HEK293 (cell line): Measurements from ENCODE around the gene SLC22A17.

Experiments used
- EGR2 ChIP-seq: fragments of 450-650 bp; formaldehyde crosslinking; IDR thresholded peaks from 2 replicates; pipeline ENCODE4 v1.5.1; 2016; ENCODE audit warnings: low read depth, missing biosample characterization, missing genetic modification characterization
- ELK4 ChIP-seq: IDR thresholded peaks from 2 replicates; pipeline ENCODE4 v1.6.1; 2011; ENCODE audit warnings: mild to moderate bottlenecking, low read depth, low read length, borderline replicate concordance
- GLI2 ChIP-seq: fragments of 450-650 bp; formaldehyde crosslinking; IDR thresholded peaks from 2 replicates; pipeline ENCODE4; 2017; ENCODE audit warnings: missing biosample characterization, missing genetic modification characterization, low read depth, borderline replicate concordance
- GLIS2 ChIP-seq: fragments of 450-650 bp; formaldehyde crosslinking; IDR thresholded peaks from 2 replicates; pipeline ENCODE4 v1.5.1; 2016; ENCODE audit warnings: missing biosample characterization, missing genetic modification characterization
- KLF16 ChIP-seq: fragments of 450-650 bp; formaldehyde crosslinking; IDR thresholded peaks from 2 replicates; pipeline ENCODE4 v1.5.1; 2017; ENCODE audit warnings: missing biosample characterization, missing genetic modification characterization
- MYNN ChIP-seq: fragments of 450-650 bp; formaldehyde crosslinking; IDR thresholded peaks from 2 replicates; pipeline ENCODE4 v1.5.1; 2016; ENCODE audit warnings: missing biosample characterization, missing genetic modification characterization, borderline replicate concordance
- MZF1 ChIP-seq: fragments of 450-650 bp; formaldehyde crosslinking; IDR thresholded peaks from 2 replicates; pipeline ENCODE4 v1.5.1; 2017; ENCODE audit warnings: missing biosample characterization, missing genetic modification characterization, borderline replicate concordance
- PRDM1 ChIP-seq: fragments of 450-650 bp; formaldehyde crosslinking; IDR thresholded peaks from 2 replicates; pipeline ENCODE4; 2016; ENCODE audit warnings: missing biosample characterization, missing genetic modification characterization
- SALL2 ChIP-seq: fragments of 450-650 bp; formaldehyde crosslinking; IDR thresholded peaks from 2 replicates; pipeline ENCODE4 v1.5.0; 2017; ENCODE audit warnings: missing biosample characterization, mild to moderate bottlenecking, missing genetic modification characterization, borderline replicate concordance
- SCRT1 ChIP-seq: fragments of 450-650 bp; formaldehyde crosslinking; IDR thresholded peaks from 2 replicates; pipeline ENCODE4 v1.5.1; 2016; ENCODE audit warnings: missing biosample characterization, missing genetic modification characterization, borderline replicate concordance
- SCRT2 ChIP-seq: fragments of 450-650 bp; formaldehyde crosslinking; IDR thresholded peaks from 2 replicates; pipeline ENCODE4 v1.5.1; 2016; ENCODE audit warnings: missing biosample characterization, missing genetic modification characterization
- SP2 ChIP-seq: fragments of 450-650 bp; formaldehyde crosslinking; IDR thresholded peaks from 2 replicates; pipeline ENCODE4 v1.5.1; 2016; ENCODE audit warnings: missing biosample characterization, missing genetic modification characterization
- ZBTB11 ChIP-seq: fragments of 450-650 bp; formaldehyde crosslinking; conservative IDR thresholded peaks from 2 replicates; pipeline ENCODE4 v1.5.1; 2016; ENCODE audit warnings: low read depth, missing biosample characterization, missing genetic modification characterization
- ZFP41 ChIP-seq: fragments of 450-650 bp; formaldehyde crosslinking; IDR thresholded peaks from 2 replicates; pipeline ENCODE4 v1.5.1; 2016; ENCODE audit warnings: missing biosample characterization, missing genetic modification characterization, borderline replicate concordance
- ZFP69B ChIP-seq: fragments of 450-650 bp; formaldehyde crosslinking; IDR thresholded peaks from 2 replicates; pipeline ENCODE4 v1.5.1; 2016; ENCODE audit warnings: missing biosample characterization, missing genetic modification characterization
- ZNF10 ChIP-seq: fragments of 450-650 bp; formaldehyde crosslinking; IDR thresholded peaks from 2 replicates; pipeline ENCODE4 v1.5.1; 2017; ENCODE audit warnings: missing biosample characterization, missing genetic modification characterization
- ZNF157 ChIP-seq: fragments of 450-650 bp; formaldehyde crosslinking; IDR thresholded peaks from 2 replicates; pipeline ENCODE4 v1.5.1; 2016; ENCODE audit warnings: missing biosample characterization, missing genetic modification characterization
- ZNF174 ChIP-seq: fragments of 450-650 bp; formaldehyde crosslinking; IDR thresholded peaks from 2 replicates; pipeline ENCODE4 v1.5.0; 2017; ENCODE audit warnings: missing biosample characterization, mild to moderate bottlenecking, missing genetic modification characterization
- ZNF223 ChIP-seq: fragments of 450-650 bp; formaldehyde crosslinking; IDR thresholded peaks from 2 replicates; pipeline ENCODE4 v1.5.1; 2016; ENCODE audit warnings: missing biosample characterization, missing genetic modification characterization
- ZNF266 ChIP-seq: fragments of 450-650 bp; formaldehyde crosslinking; IDR thresholded peaks from 2 replicates; pipeline ENCODE4 v1.5.1; 2016; ENCODE audit warnings: missing biosample characterization, missing genetic modification characterization, low read depth
- ZNF280C ChIP-seq: fragments of 450-650 bp; formaldehyde crosslinking; IDR thresholded peaks from 2 replicates; pipeline ENCODE4 v1.5.1; 2016; ENCODE audit warnings: missing biosample characterization, missing genetic modification characterization
- ZNF354C ChIP-seq: fragments of 450-650 bp; formaldehyde crosslinking; IDR thresholded peaks from 2 replicates; pipeline ENCODE4 v1.5.1; 2016; ENCODE audit warnings: missing biosample characterization, missing genetic modification characterization, low read depth, borderline replicate concordance
- ZNF37A ChIP-seq: fragments of 450-650 bp; IDR thresholded peaks from 2 replicates; pipeline ENCODE4 v1.5.1; 2018; ENCODE audit warnings: missing biosample characterization, missing genetic modification characterization
- ZNF596 ChIP-seq: fragments of 450-650 bp; IDR thresholded peaks from 2 replicates; pipeline ENCODE4 v1.5.0; 2018; ENCODE audit warnings: missing biosample characterization, mild to moderate bottlenecking, missing genetic modification characterization, moderate library complexity
- ZNF600 ChIP-seq: fragments of 450-650 bp; formaldehyde crosslinking; IDR thresholded peaks from 2 replicates; pipeline ENCODE4 v1.5.1; 2016; ENCODE audit warnings: missing biosample characterization, missing genetic modification characterization
- ZNF645 ChIP-seq: fragments of 450-650 bp; formaldehyde crosslinking; IDR thresholded peaks from 2 replicates; pipeline ENCODE4; 2016; ENCODE audit warnings: missing biosample characterization, missing genetic modification characterization
- ZNF707 ChIP-seq: fragments of 450-650 bp; formaldehyde crosslinking; IDR thresholded peaks from 2 replicates; pipeline ENCODE4 v1.5.1; 2016; ENCODE audit warnings: missing biosample characterization, missing genetic modification characterization
- ZNF776 ChIP-seq: fragments of 450-650 bp; formaldehyde crosslinking; IDR thresholded peaks from 2 replicates; pipeline ENCODE4 v1.5.0; 2017; ENCODE audit warnings: missing biosample characterization, missing genetic modification characterization, borderline replicate concordance
- ZNF785 ChIP-seq: fragments of 450-650 bp; formaldehyde crosslinking; IDR thresholded peaks from 2 replicates; pipeline ENCODE4 v1.5.1; 2016; ENCODE audit warnings: missing biosample characterization, missing genetic modification characterization
- TF ChIP-seq, protein P1 (sequence below): fragments of 450-650 bp; formaldehyde crosslinking; IDR thresholded peaks from 2 replicates; pipeline ENCODE4 v1.5.1; 2016; ENCODE audit warnings: missing biosample characterization, missing genetic modification characterization
- TF ChIP-seq, protein P2 (sequence below): fragments of 450-650 bp; formaldehyde crosslinking; IDR thresholded peaks from 2 replicates; pipeline ENCODE4 v1.5.1; 2016; ENCODE audit warnings: missing biosample characterization, missing genetic modification characterization

Gene SLC22A17

DNA sequence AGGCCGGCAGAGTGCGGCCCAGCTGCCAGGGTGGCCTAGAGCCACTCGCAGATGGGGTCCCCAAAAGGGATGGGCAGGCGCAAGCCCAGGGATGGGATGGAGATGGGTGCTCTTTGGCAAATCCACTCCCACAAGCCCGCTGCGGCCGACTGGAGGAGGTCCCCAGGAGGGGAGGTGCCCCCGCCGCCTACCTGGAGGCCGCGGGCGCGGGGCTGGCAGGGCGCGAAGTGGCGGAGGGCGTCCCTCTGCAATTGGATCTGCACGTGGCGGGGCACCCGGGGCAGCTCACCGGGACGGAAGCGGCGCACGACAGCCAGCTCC is 50.8 kb downstream of the SLC22A17 start (continued):
- TF ChIP-seq ZBTB11 (tag by site-specific recombination) (no peak), MZF1 (tag by site-specific recombination) (peak; percentile 30; the same call in 1 of the 2 replicates), KLF16 (tag by site-specific recombination) (peak; percentile 92), ZNF596 (tag by site-specific recombination) (no peak), ZNF266 (no peak), EGR2 (tag by site-specific recombination) (peak; percentile 83), MYNN (no peak), ZNF600 (tag by site-specific recombination) (peak; percentile 62), ZNF280C (no peak), ZNF707 (tag by site-specific recombination) (no peak), ZNF776 (tag by site-specific recombination) (no peak), ZNF785 (peak; percentile 72; the same call in 1 of the 2 replicates), SCRT1 (tag by site-specific recombination) (no peak), SP2 (tag by site-specific recombination) (peak; percentile 51), GLIS2 (tag by site-specific recombination) (peak; percentile 94), ZNF645 (no peak), ZNF354C (tag by site-specific recombination) (no peak), SALL2 (tag by site-specific recombination) (no peak), ZNF157 (tag by site-specific recombination) (no peak), SCRT2 (tag by site-specific recombination) (no peak), PRDM1 (tag by site-specific recombination) (no peak), ELK4 (no peak), ZFP69B (tag by site-specific recombination) (peak; percentile 35; the same call in 1 of the 2 replicates), ZNF223 (no peak), ZFP41 (tag by site-specific recombination) (no peak), ZNF10 (tag by site-specific recombination) (0 out of 2 replicates have a peak, but pooled peaks have one; percentile 12), ZNF37A (tag by site-specific recombination) (no peak), ZNF174 (tag by site-specific recombination) (no peak), GLI2 (tag by site-specific recombination) (no peak)
- TF ChIP-seq, protein P1, sequence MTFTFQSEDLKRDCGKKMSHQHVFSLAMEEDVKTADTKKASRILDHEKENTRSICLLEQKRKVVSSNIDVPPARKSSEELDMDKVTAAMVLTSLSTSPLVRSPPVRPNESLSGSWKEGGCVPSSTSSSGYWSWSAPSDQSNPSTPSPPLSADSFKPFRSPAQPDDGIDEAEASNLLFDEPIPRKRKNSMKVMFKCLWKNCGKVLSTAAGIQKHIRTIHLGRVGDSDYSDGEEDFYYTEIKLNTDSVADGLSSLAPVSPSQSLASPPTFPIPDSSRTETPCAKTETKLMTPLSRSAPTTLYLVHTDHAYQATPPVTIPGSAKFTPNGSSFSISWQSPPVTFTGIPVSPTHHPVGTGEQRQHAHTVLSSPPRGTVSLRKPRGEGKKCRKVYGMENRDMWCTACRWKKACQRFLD (tag by site-specific recombination), result peak; percentile 89
- TF ChIP-seq, protein P2, sequence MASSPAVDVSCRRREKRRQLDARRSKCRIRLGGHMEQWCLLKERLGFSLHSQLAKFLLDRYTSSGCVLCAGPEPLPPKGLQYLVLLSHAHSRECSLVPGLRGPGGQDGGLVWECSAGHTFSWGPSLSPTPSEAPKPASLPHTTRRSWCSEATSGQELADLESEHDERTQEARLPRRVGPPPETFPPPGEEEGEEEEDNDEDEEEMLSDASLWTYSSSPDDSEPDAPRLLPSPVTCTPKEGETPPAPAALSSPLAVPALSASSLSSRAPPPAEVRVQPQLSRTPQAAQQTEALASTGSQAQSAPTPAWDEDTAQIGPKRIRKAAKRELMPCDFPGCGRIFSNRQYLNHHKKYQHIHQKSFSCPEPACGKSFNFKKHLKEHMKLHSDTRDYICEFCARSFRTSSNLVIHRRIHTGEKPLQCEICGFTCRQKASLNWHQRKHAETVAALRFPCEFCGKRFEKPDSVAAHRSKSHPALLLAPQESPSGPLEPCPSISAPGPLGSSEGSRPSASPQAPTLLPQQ (tag by site-specific recombination), result peak; percentile 59
